H9 (cell line): ENCODE results near the gene VPS18. TPM values are rescaled to one million over a fixed set of nuclear protein-coding genes. Genes with fewer than 3 reads are reported as not detected.

Experiments used
- DNase-seq: peaks from one replicate; pipeline ENCODE4 v3.0.0-alpha.2; 2017
- H2AFZ ChIP-seq: one replicate; pipeline ENCODE4 v1.6.1; 2013; ENCODE audit warnings: mild to moderate bottlenecking, low read length, control low read depth, moderate library complexity
- H2AK5ac ChIP-seq: 2 replicates; pipeline ENCODE4 v1.6.1; 2013; ENCODE audit warnings: low read length, control low read depth, mixed read lengths; ENCODE audit not compliant: insufficient read length
- H2BK120ac ChIP-seq: one replicate; pipeline ENCODE4 v1.6.1; 2013; ENCODE audit warnings: low read depth, mild to moderate bottlenecking, low read length, control low read depth, inconsistent platforms; ENCODE audit not compliant: poor library complexity, severe bottlenecking
- H2BK12ac ChIP-seq: 2 replicates; pipeline ENCODE4 v1.6.1; 2013; ENCODE audit warnings: low read length, control low read depth, mixed read lengths, low read depth; ENCODE audit not compliant: insufficient read length
- H2BK15ac ChIP-seq: 2 replicates; pipeline ENCODE4 v1.6.1; 2013; ENCODE audit warnings: low read depth, low read length, control low read depth
- H2BK20ac ChIP-seq: one replicate; pipeline ENCODE4 v1.6.1; 2013; ENCODE audit warnings: low read depth, mild to moderate bottlenecking, low read length, control low read depth, inconsistent platforms; ENCODE audit not compliant: poor library complexity, severe bottlenecking
- H2BK5ac ChIP-seq: 2 replicates; pipeline ENCODE4 v1.6.1; 2013; ENCODE audit warnings: low read length, control low read depth, mixed read lengths; ENCODE audit not compliant: insufficient read length
- H3K14ac ChIP-seq: 2 replicates; pipeline ENCODE4 v1.6.1; 2013; ENCODE audit warnings: low read length, control low read depth; ENCODE audit not compliant: insufficient read depth
- H3K18ac ChIP-seq: 2 replicates; pipeline ENCODE4 v1.6.1; 2013; ENCODE audit warnings: low read depth, mild to moderate bottlenecking, mixed read lengths, low read length, control low read depth; ENCODE audit not compliant: insufficient read length
- H3K23ac ChIP-seq: 2 replicates; pipeline ENCODE4 v1.6.1; 2013; ENCODE audit warnings: low read length, control low read depth, mixed read lengths, low read depth; ENCODE audit not compliant: insufficient read length
- H3K23me2 ChIP-seq: 2 replicates; pipeline ENCODE4 v1.6.1; 2013; ENCODE audit warnings: low read depth, mild to moderate bottlenecking, mixed read lengths, low read length, control low read depth; ENCODE audit not compliant: insufficient read length, poor library complexity, severe bottlenecking
- H3K27ac ChIP-seq: 2 replicates; pipeline ENCODE4 v1.5.1; 2013; ENCODE audit warnings: low read length, control low read depth, mixed read lengths, low read depth; ENCODE audit not compliant: insufficient read length
- H3K27me3 ChIP-seq: 2 replicates; pipeline ENCODE4 v1.6.1; 2013; ENCODE audit warnings: low read length, control low read depth, inconsistent platforms; ENCODE audit not compliant: insufficient read depth
- H3K4ac ChIP-seq: 2 replicates; pipeline ENCODE4 v1.6.1; 2013; ENCODE audit warnings: low read depth, mild to moderate bottlenecking, control low read depth, inconsistent platforms, low read length, moderate library complexity
- H3K4me1 ChIP-seq: 2 replicates; pipeline ENCODE4 v1.6.1; 2013; ENCODE audit warnings: low read length, control low read depth, inconsistent platforms; ENCODE audit not compliant: insufficient read depth
- H3K4me2 ChIP-seq: 2 replicates; pipeline ENCODE4 v1.6.1; 2013; ENCODE audit warnings: low read length, control low read depth, mixed read lengths; ENCODE audit not compliant: insufficient read length, insufficient read depth
- H3K56ac ChIP-seq: 2 replicates; pipeline ENCODE4 v1.6.1; 2013; ENCODE audit warnings: low read depth, mild to moderate bottlenecking, mixed read lengths, low read length, control low read depth; ENCODE audit not compliant: insufficient read length
- H3K79me1 ChIP-seq: 2 replicates; pipeline ENCODE4 v1.6.1; 2013; ENCODE audit warnings: low read depth, mild to moderate bottlenecking, moderate library complexity, low read length, control low read depth, inconsistent platforms; ENCODE audit not compliant: insufficient read depth, poor library complexity, severe bottlenecking
- H3K79me2 ChIP-seq: 2 replicates; pipeline ENCODE4 v1.6.1; 2013; ENCODE audit warnings: low read length, control low read depth, inconsistent platforms; ENCODE audit not compliant: insufficient read depth
- H3K9ac ChIP-seq: 2 replicates; pipeline ENCODE4 v1.6.1; 2013; ENCODE audit warnings: low read length, control low read depth, mixed read lengths; ENCODE audit not compliant: insufficient read length; ENCODE audit errors: extremely low read depth
- H3K9me3 ChIP-seq: one replicate; pipeline ENCODE4 v1.6.1; 2013; ENCODE audit warnings: low read depth, low read length, inconsistent platforms; ENCODE audit not compliant: control insufficient read depth
- H3T11ph ChIP-seq: one replicate; pipeline ENCODE4 v1.6.1; 2013; ENCODE audit warnings: mild to moderate bottlenecking, low read length, control low read depth, inconsistent platforms
- H4K20me1 ChIP-seq: one replicate; pipeline ENCODE4 v1.6.1; 2013; ENCODE audit not compliant: control insufficient read depth, insufficient read length, insufficient read depth
- H4K5ac ChIP-seq: 2 replicates; pipeline ENCODE4 v1.6.1; 2013; ENCODE audit warnings: low read depth, mild to moderate bottlenecking, mixed read lengths, low read length, control low read depth; ENCODE audit not compliant: insufficient read length
- H4K8ac ChIP-seq: replicated peaks from 2 replicates; pipeline ENCODE4 v1.6.1; 2013; ENCODE audit warnings: low read length, control low read depth, mixed read lengths, low read depth; ENCODE audit not compliant: insufficient read length
- H4K91ac ChIP-seq: 2 replicates; pipeline ENCODE4 v1.6.1; 2013; ENCODE audit warnings: low read depth, mild to moderate bottlenecking, moderate library complexity, mixed read lengths, low read length, control low read depth; ENCODE audit not compliant: insufficient read length
- H3K27ac Mint-ChIP-seq, 3 experiments: 2 replicates in 2 of 3; 3 replicates in 1 of 3; pipeline ENCODE4 v1.8.0; 2020 to 2021; ENCODE audit warnings: mixed read lengths in 3 of 3, mild to moderate bottlenecking in 1 of 3, moderate library complexity in 1 of 3
- H3K27me3 Mint-ChIP-seq: 2 replicates; pipeline ENCODE4 v1.8.0; 2021; ENCODE audit warnings: low read depth, mild to moderate bottlenecking, moderate library complexity, mixed read lengths
- H3K36me3 Mint-ChIP-seq, 3 experiments: 2 replicates in 2 of 3; 3 replicates in 1 of 3; pipeline ENCODE4 v1.8.0; 2020 to 2021; ENCODE audit warnings: low read depth in 3 of 3, mixed read lengths in 3 of 3; ENCODE audit not compliant: insufficient read depth in 1 of 3
- H3K4me1 Mint-ChIP-seq, 2 experiments: 2 replicates each; pipeline ENCODE4 v1.8.0; 2020; ENCODE audit warnings: mixed read lengths in 2 of 2
- H3K4me3 Mint-ChIP-seq, 2 experiments: 2 replicates in 1 of 2; 3 replicates in 1 of 2; pipeline ENCODE4 v1.8.0; 2020 to 2021; ENCODE audit warnings: mild to moderate bottlenecking in 2 of 2, mixed read lengths in 2 of 2, moderate library complexity in 1 of 2
- H3K9me3 Mint-ChIP-seq, 2 experiments: 2 replicates in 1 of 2; 3 replicates in 1 of 2; pipeline ENCODE4 v1.8.0; 2020; ENCODE audit warnings: mild to moderate bottlenecking in 2 of 2, mixed read lengths in 2 of 2, moderate library complexity in 1 of 2
- CTCF ChIP-seq: fragments of 200-600 bp; sonication (generic); conservative IDR thresholded peaks from 3 replicates; pipeline ENCODE4 v1.8.0; 2021; ENCODE audit warnings: antibody characterized with exemption, mild to moderate bottlenecking
- WGBS: extraction: QIAGEN DNeasy Blood & Tissue Kit; methylation state at CpG from one replicate; pipeline ENCODE4 v1.1.7; 2013; ENCODE audit warnings: missing lambda C conversion rate, low lambda C conversion rate, mixed read lengths; ENCODE audit not compliant: insufficient read length; ENCODE audit errors: extremely low coverage; 5-methylcytosine and 5-hydroxymethylcytosine counted together
- total RNA-seq: library from RNA; stranded (reverse); gene quantifications from 2 replicates; pipeline ENCODE4 v1.2.1, GENCODE V29; 2021

Gene VPS18
- total RNA-seq, 1 experiment from 2014 or later: 45.0 TPM

- H3K9me3 Mint-ChIP-seq: no peaks in the 10 kb centered on the region; a peak in 1 of 5 replicates
- Histone ChIP-seq H3T11ph (no peak overlapping the region), H4K91ac (no peak overlapping the region), H3K14ac (no peak overlapping the region), H3K4ac (no peak overlapping the region), H3K23me2 (peaks cover 3% of the 10 kb centered on the region), H3K4me1 (no peaks in the 10 kb centered on the region; the same call in 1 of the 2 replicates), H3K56ac (no peak overlapping the region), H3K23ac (no peak overlapping the region), H2BK20ac (no peak overlapping the region), H3K79me2 (no peaks in the 10 kb centered on the region), H3K9me3 (no peaks in the 10 kb centered on the region), H2AK5ac (no peak overlapping the region), H4K20me1 (no peaks in the 10 kb centered on the region), H4K8ac (no peak overlapping the region), H2AFZ (no peak overlapping the region), H3K4me2 (no peak overlapping the region), H2BK5ac (no peak overlapping the region), H3K9ac (no peak overlapping the region), H2BK120ac (no peak overlapping the region), H4K5ac (no peak overlapping the region), H2BK15ac (no peak overlapping the region), H3K18ac (no peak overlapping the region), H3K27me3 (no peaks in the 10 kb centered on the region), H2BK12ac (no peak overlapping the region), H3K27ac (no peak overlapping the region), H3K79me1 (no peaks in the 10 kb centered on the region)
- peak overlapping the region in 2 of 3 experiments; percentile 38 to 57; a peak in 3 of 7 replicates for H3K27ac Mint-ChIP-seq
- H3K4me1 Mint-ChIP-seq: peaks cover 26 to 38% of the 10 kb centered on the region in 2 experiments
- no peak for TF ChIP-seq CTCF
- WGBS: no CpG with 5 or more reads among the region's 6 CpGs
- no peaks in the 10 kb centered on the region for H3K36me3 Mint-ChIP-seq
- no peak for DNase-seq
- peaks cover 2% of the 10 kb centered on the region for H3K27me3 Mint-ChIP-seq
- H3K4me3 Mint-ChIP-seq: peak overlapping the region in 1 of 2 experiments; percentile 45; a peak in 1 of 5 replicates
Measured at GRCh38 chr15:40875991-40876730, 18.1 kb upstream of the VPS18 start.
